NK-92 (cell line): Measurements from ENCODE around the gene SCAP.

Source experiments
- DNase-seq: peaks from one replicate; lab custom pipeline; 2025; ENCODE audit not compliant: unreplicated experiment; lab: John Stamatoyannopoulos, UW

Gene SCAP

DNA sequence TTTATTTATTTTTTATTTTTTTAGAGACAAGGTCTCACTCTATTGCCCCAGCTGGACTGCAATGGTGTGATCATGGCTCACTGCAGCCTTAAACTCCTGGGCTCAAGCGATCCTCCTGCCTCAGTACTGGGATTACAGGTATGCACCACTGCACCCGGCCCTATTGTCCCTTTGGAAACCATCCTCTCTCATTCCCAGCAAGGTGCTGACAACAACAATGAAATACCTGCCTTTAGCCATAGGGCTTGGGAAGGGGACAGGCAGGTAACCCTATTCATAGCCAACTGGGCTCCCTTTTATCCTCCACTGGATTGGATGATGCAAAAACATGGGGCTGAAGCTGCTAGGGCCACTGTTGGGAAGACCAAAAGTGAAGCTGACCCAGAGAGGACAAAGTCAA lies 43.1 kb downstream of the SCAP start:
- DNase-seq, result no peak

GRCh38 chr3:47431225-47431624 lies 44.5 kb downstream of the SCAP start:
- no peak for DNase-seq

DNA sequence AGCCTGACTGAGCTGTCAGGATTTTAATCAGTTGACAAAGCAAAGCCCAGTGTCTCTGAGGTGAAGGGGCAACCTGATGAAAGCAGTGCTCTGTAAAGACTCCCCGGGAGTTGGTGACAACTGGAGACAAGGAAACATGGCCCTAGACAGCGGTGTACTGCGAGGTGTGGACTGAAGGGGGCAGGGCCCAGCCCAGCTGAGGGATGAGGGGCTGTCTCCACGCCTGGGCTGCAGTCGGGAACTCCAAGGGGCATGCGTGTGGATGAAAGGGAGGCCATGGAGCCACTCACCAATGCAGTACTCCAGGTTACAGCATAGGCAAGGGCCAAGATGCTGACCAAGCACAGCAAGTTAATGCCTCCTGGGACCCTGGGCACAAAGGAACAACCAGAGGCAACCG lies 45.1 kb downstream of the SCAP start:
- no peak for DNase-seq

GRCh38 chr3:47429476-47430270 lies 46.1 kb downstream of the SCAP start:
- no peak for DNase-seq

GRCh38 chr3:47428662-47429061 lies 47.1 kb downstream of the SCAP start:
- no peak for DNase-seq

GRCh38 chr3:47427866-47428265 lies 47.9 kb downstream of the SCAP start:
- no peak for DNase-seq

DNA sequence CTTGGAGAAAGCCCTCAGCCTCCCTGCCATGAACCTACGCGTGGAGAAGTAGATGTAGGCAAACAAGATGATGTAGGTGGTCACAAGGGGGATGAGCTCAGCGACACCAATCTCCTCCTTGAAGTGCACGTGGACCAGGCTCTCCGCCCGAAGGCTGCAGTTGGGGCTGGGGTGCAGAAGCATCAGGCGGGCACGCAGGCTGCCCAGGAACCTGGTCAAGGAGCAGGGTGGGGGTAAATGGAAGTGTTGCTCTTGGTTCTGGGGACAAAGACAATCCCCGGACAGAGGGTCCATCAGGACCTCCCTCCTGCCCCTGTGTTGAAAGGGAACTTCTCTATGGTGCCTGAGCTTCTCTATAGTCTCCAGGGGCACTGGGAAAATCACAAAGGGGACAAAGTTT lies 49.8 kb downstream of the SCAP start:
- no peak for DNase-seq

GRCh38 chr3:47425383-47425778 lies 50.4 kb downstream of the SCAP start:
- DNase-seq, result no peak

DNA sequence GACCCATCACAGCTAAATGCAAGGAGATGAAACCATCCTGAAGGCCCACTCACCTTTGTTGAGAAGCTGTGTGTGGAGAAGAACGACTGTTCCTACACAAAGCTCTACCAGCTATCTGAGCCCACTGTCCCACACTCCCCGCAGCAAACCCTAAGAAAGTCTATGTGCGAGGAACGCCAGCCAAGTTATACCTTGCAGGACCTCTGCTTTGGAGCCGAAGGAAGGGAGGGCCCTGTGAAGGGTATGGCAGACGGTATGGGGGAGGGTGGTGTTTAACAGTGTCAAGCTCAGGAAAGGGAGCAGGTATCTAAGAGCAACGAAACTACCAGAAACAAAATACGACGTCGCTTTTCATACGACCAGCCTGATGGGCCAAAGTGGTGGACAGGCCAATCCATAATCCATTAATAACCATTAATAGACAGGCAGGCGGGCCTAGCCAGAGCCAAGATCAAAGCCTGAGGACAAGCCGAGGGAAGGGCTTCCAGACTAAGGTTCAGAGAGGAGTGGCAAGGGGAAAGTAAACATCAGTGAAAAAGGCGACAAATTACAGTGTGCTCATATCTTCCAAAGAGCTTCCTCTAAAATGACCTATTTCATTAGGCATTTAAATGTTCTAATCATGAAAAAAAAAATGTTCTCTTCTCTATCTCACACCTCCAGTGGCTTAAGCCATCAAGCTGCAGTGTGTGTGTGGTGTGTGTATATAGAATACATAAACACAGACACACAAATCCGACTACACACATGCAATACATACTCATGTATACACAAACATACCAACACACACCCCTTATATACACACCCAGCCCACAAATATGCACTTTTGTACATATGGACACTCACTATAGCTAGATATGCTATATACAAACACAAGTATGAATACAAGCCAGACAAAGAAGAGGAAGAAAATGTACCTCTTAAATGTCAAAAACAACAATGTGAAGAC lies 51.0 kb downstream of the SCAP start:
- DNase-seq, result no peak

DNA sequence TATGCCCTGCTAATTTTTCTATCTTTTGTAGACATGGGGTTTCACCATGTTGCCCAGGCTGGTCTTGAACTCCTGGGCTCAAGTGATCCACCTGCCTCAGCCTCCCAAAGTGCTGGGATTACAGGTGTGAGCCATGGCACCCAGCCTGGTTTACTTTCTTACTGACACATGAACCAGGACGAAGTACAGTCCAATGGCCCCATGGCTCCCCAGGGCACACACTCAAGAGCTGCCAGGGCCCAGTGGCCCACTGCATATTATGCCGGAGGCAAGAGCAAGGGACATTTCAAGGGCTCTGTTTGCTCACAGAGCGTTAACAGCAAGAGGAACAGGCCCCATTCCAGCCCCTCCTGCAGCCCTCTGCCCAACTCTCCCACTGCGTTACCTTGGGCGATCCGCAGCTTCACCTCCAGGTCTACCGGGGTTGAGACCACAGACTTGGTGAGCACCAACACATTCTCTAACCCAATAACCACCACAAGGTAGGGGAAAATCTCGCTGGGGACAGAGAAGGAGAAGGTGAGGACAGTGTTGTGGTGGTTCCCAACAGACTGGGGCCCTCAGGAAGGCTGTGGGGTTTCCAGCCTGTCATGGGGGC lies 52.1 kb downstream of the SCAP start:
- DNase-seq, result no peak

GRCh38 chr3:47422743-47423142 lies 53.0 kb downstream of the SCAP start:
- no peak for DNase-seq

- DNase-seq, result no peak
Measured at GRCh38 chr3:47421741-47422649, 53.7 kb downstream of the SCAP start.

DNA sequence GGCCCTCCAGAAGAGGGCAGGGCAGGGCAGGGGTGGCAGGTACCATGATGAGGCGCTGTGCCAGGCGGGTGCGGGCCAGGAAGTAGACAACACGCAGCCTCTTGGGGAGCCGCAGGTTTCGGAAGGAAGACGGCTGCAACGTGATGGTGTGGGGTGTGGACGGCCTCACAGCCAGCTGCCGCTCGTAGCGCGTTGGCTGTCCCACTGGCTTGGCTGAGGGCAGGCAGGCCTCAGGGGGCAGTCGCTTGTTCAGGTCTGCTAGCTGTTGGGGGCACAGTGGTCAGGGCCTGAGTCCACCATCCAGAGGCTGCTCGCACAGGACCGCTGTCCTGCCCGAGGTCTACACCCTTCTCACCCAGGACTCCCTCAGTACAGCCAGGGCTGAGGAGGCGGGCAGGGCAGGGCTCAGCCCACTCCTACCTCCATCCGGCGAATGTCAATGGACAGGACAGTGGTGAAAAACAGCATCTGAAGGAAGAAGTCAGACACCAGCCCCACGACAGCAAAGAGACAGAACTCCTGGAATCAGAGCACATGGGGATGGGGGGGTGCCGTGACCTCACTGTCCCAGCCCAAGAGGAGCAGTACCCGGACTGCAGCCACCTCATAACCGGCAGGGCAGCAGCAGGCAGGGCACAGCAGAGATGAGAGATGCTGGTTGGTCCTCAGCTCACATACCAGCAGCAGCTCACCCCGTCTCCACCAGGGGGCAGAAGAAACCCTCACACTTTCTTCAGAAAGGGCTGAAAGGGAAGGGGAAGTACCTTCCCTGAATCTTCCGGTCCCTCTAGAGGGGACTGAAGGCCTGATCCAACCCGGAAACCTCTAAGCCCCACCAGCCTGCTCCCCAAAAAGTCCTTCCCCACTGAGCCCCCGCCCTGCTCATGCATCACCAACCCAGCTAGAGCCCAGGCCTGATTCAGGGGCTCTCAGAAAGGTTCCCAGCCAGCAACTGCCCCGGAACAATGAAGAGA lies 54.9 kb downstream of the SCAP start:
- peak; percentile 8 for DNase-seq

GRCh38 chr3:47420044-47420430 lies 55.7 kb downstream of the SCAP start:
- DNase-seq, result no peak

DNA sequence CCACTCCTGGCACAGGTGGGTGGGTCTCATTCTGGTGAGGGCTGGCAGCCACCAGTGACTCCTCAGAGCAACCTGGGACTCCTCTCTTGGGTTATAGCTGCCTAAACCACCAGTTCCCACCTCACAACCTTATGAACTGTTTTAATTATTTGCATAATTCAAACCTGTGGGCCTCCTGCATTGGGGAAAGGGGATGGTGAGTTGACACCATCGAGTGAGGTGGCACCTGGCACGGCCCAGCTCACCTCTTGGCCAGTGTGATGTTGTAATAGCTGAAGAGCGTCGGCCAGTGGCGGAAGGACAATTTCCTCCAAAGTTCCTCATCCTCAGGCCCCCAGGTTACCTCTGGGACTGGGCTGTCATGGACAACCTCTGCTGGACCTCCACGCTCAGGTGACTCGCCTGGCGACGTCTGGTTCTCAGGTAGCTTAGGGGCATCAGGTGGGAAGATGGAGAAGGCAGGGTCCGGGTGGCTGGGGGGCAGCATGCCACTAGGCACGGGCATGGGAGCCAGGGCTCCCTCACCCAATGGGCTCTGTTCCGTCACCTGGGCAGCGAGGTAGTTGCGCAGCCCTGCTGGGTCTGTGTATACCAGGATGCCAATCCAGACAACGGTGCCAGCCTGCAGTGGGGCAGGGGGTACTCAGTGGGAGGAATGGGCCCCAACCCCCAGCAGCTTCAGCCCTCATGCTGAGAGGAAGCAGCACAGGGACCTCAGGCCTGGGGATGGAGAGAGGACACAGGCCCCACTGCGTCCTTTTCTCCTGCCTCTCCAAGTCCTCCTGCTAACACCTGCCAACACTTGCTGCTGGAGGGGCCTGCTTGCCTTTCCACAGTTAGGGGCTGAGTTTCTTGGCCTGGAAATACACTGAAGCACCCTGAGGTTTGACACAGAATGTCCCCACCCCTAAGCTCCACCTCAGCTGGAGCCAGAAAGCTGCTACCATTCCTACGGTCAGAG lies 56.4 kb downstream of the SCAP start:
- no peak for DNase-seq

DNA sequence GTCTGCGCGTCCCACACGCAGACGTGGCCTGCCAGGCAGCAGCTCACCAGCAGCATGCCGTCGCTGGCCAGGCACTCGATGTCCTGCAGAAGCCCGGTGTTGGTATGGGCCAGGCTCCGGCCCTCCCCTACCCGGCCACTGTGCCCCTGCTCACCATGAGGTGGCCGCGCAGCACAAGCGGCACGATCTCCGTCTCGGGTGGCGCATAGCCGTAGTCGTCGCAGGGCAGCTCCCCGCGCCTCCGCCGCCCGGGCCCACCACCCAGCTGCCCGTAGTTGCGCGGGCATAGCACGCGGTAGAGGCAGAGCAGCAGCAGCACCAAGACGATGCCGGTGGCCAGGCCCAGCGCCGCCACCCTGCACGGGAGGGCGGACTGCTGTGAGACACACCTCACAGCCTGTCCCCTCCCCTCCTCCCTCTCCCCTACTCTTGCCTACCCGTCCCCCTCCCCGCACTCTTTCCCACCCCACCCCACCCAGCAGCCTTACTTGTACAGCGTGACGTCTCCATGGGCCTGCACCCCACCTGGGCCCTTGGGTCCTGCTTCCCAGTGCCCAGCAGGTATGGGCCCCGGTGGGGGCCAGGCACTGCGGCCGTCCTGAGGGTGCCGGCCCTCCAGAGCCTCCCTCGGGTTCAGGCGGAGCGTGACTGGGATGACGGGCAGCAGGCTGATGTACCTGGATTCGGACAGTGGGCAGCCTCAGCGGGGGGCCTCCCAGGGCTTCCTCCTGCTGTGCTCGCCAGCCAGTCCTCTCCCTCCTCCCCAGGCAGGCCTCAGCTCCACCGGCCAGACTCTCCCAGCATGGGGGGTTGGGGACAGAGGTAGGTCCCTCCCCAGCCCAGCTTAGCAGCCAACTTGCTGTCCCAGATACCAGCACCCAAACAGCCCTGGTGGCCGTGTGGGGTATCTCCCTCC lies 57.3 kb downstream of the SCAP start:
- no peak for DNase-seq

- no peak for DNase-seq
Measured at GRCh38 chr3:47416041-47416440, 59.7 kb downstream of the SCAP start.
